ENCODE results near the gene SAMD11.

The SAMD11 gene

GRCh38 chr1:927748-928147 lies 4.0 kb downstream of the SAMD11 start:
- WGBS, 2 experiments (ENCODE audit: insufficient coverage in 2 of 2), result 86 to 90% methylated on average over 4 to 8 of the region's 10 CpGs
- Histone ChIP-seq H3K27ac (ENCODE audit: low read depth, low read length, severe bottlenecking) (no peak overlapping the region), H3K4me1 (ENCODE audit: control insufficient read depth, insufficient read depth, low read length, poor library complexity, severe bottlenecking) (peaks cover 11% of the 10 kb centered on the region)

DNA sequence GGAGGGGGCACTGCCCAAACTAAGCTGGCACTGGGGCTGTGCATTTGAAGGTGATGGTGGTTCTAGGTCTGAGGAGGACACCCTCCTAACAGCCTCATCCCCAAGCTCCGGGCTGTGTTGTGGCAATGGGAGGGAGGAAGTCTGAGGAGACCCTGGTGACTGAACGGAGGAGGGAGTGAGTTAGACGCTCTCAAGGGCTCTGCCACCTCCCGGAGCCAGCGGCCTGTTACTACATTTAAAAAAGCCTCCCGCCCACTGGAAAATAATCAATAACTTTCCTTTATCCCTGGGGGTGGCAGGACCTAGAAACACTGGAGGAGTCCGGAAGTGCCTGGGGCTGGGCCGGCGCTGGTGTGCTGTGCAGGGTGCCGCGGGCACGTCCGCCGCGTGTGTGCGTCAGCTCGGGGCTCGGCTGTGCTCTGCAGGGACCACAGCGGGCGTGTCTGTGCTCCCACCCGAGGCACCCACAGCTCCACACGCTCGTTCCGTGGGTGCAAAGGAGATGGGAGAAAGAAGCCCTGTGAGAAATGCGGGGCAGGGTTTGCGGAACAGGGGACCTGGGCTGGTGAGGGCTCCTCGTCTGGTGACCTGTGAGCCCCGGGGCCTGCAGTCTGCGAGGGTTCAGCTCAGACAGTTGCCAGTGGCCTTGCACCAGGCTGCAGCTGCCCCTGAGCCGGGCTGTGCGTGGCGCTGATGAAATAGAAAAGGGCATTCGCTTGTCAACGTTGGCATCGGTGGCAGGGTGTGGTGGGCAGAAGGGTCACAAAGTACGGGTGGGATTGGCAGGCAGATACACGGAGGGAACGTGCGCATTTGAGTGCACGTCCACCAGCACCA lies 5.3 kb downstream of the SAMD11 start:
- H3K4me3 ChIP-seq (ENCODE audit: extremely low read depth, insufficient read depth, low read length, poor library complexity, severe bottlenecking), result no peak overlapping the region
- WGBS, 2 experiments (ENCODE audit: insufficient coverage in 2 of 2), result 78 to 85% methylated on average over 35 to 37 of the region's 40 CpGs
- H3K36me3 ChIP-seq (ENCODE audit: control insufficient read depth, insufficient read depth, low read length), result peaks cover 10% of the 10 kb centered on the region
- H3K4me1 ChIP-seq (ENCODE audit: control insufficient read depth, insufficient read depth, low read length, poor library complexity, severe bottlenecking), result peaks cover 9% of the 10 kb centered on the region
- H3K27ac ChIP-seq (ENCODE audit: low read depth, low read length, severe bottlenecking), result no peak overlapping the region
- H3K9me3 ChIP-seq (ENCODE audit: control insufficient read depth, low read length), result no peaks in the 10 kb centered on the region

More at GRCh38 chr1:927748-928147, 4.0 kb downstream of the SAMD11 start:
- no peaks in the 10 kb centered on the region for H3K9me3 ChIP-seq (ENCODE audit: control insufficient read depth, low read length)
- peaks cover 10% of the 10 kb centered on the region for H3K36me3 ChIP-seq (ENCODE audit: control insufficient read depth, insufficient read depth, low read length)
- H3K4me3 ChIP-seq (ENCODE audit: extremely low read depth, insufficient read depth, low read length, poor library complexity, severe bottlenecking), result no peak overlapping the region

DNA sequence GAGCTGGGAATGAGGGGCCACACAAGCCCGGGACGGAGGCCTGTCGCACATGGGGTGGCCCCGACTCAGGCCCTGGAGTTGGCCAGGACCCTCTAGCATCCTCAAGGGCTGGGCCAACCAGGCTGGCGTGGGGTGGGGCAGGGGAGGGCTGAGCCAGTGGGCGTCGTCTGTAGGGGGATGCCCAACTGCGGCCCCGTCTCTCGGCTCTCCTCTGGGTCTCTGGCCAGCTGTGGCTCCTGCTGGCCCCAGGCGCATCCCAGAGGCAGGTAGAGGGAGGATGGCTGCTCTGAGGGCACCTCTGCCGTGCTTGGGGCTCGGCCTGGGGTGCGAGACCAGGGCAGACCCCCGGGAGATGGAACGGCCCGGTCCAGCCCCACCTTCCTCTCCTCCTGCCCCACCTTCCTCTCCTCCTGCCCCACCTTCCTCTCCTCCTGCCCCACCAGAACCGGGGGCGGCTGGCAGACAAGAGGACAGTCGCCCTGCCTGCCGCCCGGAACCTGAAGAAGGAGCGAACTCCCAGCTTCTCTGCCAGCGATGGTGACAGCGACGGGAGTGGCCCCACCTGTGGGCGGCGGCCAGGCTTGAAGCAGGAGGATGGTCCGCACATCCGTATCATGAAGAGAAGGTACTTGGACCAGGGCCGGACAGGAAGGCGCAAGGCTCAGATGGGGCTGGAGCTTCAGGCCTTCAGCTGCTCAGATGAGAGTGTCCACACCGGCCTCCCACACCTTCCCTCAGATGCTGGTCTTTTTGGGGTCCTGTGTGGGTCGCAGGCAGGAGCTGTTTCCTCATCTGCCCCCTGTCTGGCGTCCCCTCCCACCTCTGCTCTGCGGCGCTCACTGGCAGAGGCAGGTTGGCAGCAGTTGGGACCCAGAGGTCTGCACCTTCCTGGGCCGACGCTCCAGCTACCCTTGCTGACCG lies 6.2 kb downstream of the SAMD11 start:
- H3K4me1 ChIP-seq (ENCODE audit: control insufficient read depth, insufficient read depth, low read length, poor library complexity, severe bottlenecking), result peaks cover 10% of the 10 kb centered on the region
- 88 to 89% methylated on average over 28 to 34 of the region's 40 CpGs for WGBS, 2 experiments (ENCODE audit: insufficient coverage in 2 of 2)

DNA sequence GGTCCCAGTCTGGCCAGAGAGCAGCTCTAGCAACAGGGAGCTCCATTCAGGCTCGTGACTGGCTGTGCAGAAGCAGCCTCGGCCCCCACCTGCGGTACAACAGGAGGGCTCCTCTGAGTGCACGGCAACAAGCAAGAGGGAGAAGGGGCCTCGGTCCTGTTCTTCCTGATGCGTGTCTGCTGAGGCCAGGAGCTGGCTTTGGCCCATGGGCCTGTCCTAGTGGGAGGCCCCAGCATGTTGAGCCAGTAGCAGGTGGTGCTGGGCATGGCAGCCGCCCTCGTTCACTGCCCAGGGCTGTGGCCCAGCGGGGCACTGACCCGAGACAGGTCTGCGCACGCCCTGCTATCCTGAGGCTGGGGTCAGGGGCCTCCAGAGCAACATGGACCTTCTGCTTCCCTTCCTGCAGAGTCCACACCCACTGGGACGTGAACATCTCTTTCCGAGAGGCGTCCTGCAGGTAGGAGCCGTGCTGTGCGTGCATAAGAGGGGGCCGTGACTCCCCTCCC lies 7.0 kb downstream of the SAMD11 start:
- no peak overlapping the region for H3K4me3 ChIP-seq (ENCODE audit: extremely low read depth, insufficient read depth, low read length, poor library complexity, severe bottlenecking)
- peaks cover 10% of the 10 kb centered on the region for H3K36me3 ChIP-seq (ENCODE audit: control insufficient read depth, insufficient read depth, low read length)
- 70 to 76% methylated on average over 12 to 17 of the region's 18 CpGs for WGBS, 2 experiments (ENCODE audit: insufficient coverage in 2 of 2)
- no peak overlapping the region for H3K27ac ChIP-seq (ENCODE audit: low read depth, low read length, severe bottlenecking)
- H3K9me3 ChIP-seq (ENCODE audit: control insufficient read depth, low read length), result no peaks in the 10 kb centered on the region
- H3K4me1 ChIP-seq (ENCODE audit: control insufficient read depth, insufficient read depth, low read length, poor library complexity, severe bottlenecking), result peaks cover 17% of the 10 kb centered on the region

More for the DNA sequence above, 6.2 kb downstream of the SAMD11 start:
- H3K4me3 ChIP-seq (ENCODE audit: extremely low read depth, insufficient read depth, low read length, poor library complexity, severe bottlenecking), result no peak overlapping the region
- H3K27ac ChIP-seq (ENCODE audit: low read depth, low read length, severe bottlenecking), result no peak overlapping the region
- peaks cover 10% of the 10 kb centered on the region for H3K36me3 ChIP-seq (ENCODE audit: control insufficient read depth, insufficient read depth, low read length)
- H3K9me3 ChIP-seq (ENCODE audit: control insufficient read depth, low read length), result no peaks in the 10 kb centered on the region

DNA sequence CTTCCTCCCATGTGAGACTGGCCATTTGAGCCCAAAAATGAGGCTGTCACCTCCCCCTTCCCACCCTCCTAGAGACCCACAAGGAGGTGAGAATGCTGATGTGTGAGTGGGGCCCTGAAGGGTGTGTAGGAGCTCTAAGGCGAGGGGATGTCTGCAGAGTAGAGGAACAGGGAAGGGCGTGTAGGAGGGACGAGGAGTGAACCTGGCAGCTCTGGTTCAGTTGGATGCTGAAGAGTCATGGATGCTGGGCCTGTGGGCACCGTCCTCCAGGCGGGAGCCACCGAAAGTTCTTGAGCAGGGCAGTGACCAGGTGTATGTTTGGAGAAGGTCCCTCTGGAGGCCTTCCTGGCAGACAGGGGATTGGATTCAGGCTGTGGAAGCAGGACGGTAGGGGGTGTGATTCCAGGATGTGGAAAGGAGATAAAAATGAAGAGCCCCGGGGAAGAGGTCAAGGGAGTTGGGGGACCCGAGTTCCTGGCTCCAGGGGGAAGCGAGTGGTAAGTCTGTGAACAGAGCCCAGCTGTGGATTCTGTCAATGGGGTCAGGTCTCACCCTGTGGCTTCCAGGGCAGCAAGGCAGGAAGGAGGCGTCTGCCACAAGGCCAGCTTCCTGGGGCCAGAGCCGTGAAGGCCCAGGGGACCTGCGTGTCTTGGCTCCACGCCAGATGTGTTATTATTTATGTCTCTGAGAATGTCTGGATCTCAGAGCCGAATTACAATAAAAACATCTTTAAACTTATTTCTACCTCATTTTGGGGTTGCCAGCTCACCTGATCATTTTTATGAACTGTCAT lies 7.9 kb downstream of the SAMD11 start:
- H3K9me3 ChIP-seq (ENCODE audit: control insufficient read depth, low read length), result no peaks in the 10 kb centered on the region
- 63 to 69% methylated on average over 11 to 12 of the region's 15 CpGs for WGBS, 2 experiments (ENCODE audit: insufficient coverage in 2 of 2)
- H3K4me1 ChIP-seq (ENCODE audit: control insufficient read depth, insufficient read depth, low read length, poor library complexity, severe bottlenecking), result peaks cover 12% of the 10 kb centered on the region
- no peak overlapping the region for H3K27ac ChIP-seq (ENCODE audit: low read depth, low read length, severe bottlenecking)
- peaks cover 10% of the 10 kb centered on the region for H3K36me3 ChIP-seq (ENCODE audit: control insufficient read depth, insufficient read depth, low read length)
- no peak overlapping the region for H3K4me3 ChIP-seq (ENCODE audit: extremely low read depth, insufficient read depth, low read length, poor library complexity, severe bottlenecking)

DNA sequence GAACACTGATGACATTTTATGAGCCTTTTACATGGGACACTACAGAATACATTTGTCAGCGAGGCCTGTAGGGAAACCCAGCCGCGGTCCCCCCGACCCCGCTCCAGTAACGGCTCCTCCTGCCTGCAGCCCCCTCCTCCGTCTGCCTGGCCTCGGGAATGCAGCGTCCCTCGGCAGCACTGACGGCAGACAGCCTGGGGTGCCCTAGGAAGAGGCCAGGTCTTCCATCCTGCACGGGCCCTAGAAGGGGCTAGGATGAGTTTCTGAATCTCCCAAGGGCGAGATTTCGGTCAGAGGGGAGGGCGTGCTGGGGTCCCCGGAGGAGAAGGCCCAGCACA lies 8.4 kb downstream of the SAMD11 start:
- Histone ChIP-seq H3K27ac (ENCODE audit: low read depth, low read length, severe bottlenecking) (no peak overlapping the region), H3K4me3 (ENCODE audit: extremely low read depth, insufficient read depth, low read length, poor library complexity, severe bottlenecking) (no peak overlapping the region), H3K36me3 (ENCODE audit: control insufficient read depth, insufficient read depth, low read length) (peaks cover 10% of the 10 kb centered on the region), H3K9me3 (ENCODE audit: control insufficient read depth, low read length) (no peaks in the 10 kb centered on the region), H3K4me1 (ENCODE audit: control insufficient read depth, insufficient read depth, low read length, poor library complexity, severe bottlenecking) (peaks cover 12% of the 10 kb centered on the region)
- WGBS, 2 experiments (ENCODE audit: insufficient coverage in 2 of 2), result 53 to 59% methylated on average over 16 of the region's 16 CpGs

- 74 to 76% methylated on average over 19 to 22 of the region's 25 CpGs for WGBS, 2 experiments (ENCODE audit: insufficient coverage in 2 of 2)
- H3K4me3 ChIP-seq (ENCODE audit: extremely low read depth, insufficient read depth, low read length, poor library complexity, severe bottlenecking), result no peak overlapping the region
- no peak overlapping the region for H3K27ac ChIP-seq (ENCODE audit: low read depth, low read length, severe bottlenecking)
- H3K9me3 ChIP-seq (ENCODE audit: control insufficient read depth, low read length), result no peaks in the 10 kb centered on the region
- H3K4me1 ChIP-seq (ENCODE audit: control insufficient read depth, insufficient read depth, low read length, poor library complexity, severe bottlenecking), result peaks cover 12% of the 10 kb centered on the region
- H3K36me3 ChIP-seq (ENCODE audit: control insufficient read depth, insufficient read depth, low read length), result peaks cover 10% of the 10 kb centered on the region
These were observed 9.3 kb downstream of the SAMD11 start for GRCh38 chr1:932776-933602.

DNA sequence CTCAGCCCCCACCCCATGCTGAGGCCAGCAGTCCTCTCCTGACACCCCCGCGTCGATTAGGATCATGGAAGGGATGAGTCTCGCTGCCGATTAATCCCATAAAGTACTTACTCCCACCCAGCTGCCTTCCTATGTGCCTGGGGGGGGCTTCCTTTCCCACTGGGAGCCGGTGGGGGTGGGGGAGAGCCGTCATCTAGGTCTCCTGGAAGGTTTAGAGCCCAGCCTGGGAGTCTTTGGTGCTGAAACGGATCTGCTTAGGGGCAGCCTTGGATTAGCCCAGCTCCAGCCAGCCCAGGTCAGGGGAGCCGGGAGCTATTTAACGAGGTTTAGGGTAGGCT lies 9.8 kb downstream of the SAMD11 start:
- WGBS, 2 experiments (ENCODE audit: insufficient coverage in 2 of 2), result 7 to 8% methylated on average over 2 to 3 of the region's 10 CpGs
- H3K4me1 ChIP-seq (ENCODE audit: control insufficient read depth, insufficient read depth, low read length, poor library complexity, severe bottlenecking), result peaks cover 12% of the 10 kb centered on the region

DNA sequence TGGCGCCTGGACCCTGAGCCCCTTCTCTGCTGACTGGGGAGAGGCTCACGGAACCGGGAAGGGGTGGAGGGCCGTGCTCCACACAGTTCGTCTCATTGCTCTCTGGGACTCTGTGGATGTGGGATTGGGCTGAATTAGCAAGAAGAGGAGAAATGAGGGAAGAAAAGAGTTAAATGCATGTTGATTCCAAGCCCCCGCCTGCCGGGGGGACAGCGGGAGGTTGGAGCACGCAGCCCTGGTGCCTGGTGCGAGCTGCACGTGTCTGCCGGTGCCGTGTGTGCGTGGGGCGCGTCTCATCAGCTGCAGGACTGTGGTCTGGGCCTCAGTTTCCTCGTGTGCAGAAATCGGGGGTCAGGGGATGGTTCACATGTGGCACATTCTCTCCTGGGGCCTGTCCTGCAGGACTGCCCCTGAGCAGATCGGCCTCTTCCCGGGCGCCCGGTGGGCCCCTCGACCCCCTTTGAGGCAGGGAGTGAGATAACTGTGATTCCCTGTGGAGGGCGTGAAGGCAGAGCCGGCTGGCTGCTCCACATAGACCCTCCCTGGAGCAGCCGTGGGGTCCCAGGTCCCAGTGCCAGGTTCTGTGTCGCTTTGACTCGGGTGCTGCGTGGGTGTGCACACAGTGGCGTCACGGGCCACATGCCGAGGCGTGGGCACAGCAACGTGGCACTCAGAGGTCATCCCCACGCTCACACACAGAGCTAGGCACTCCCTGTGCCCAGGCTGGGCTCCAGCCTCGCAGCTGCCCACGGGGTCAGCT lies 11.4 kb downstream of the SAMD11 start:
- 18 to 21% methylated on average over 33 to 37 of the region's 37 CpGs for WGBS, 2 experiments (ENCODE audit: insufficient coverage in 2 of 2)

More for the DNA sequence above, 9.8 kb downstream of the SAMD11 start:
- no peak overlapping the region for H3K27ac ChIP-seq (ENCODE audit: low read depth, low read length, severe bottlenecking)
- no peaks in the 10 kb centered on the region for H3K9me3 ChIP-seq (ENCODE audit: control insufficient read depth, low read length)
- H3K36me3 ChIP-seq (ENCODE audit: control insufficient read depth, insufficient read depth, low read length), result peaks cover 10% of the 10 kb centered on the region
- H3K4me3 ChIP-seq (ENCODE audit: extremely low read depth, insufficient read depth, low read length, poor library complexity, severe bottlenecking), result no peak overlapping the region

More for the DNA sequence above, 11.4 kb downstream of the SAMD11 start:
- H3K4me1 ChIP-seq (ENCODE audit: control insufficient read depth, insufficient read depth, low read length, poor library complexity, severe bottlenecking), result peaks cover 24% of the 10 kb centered on the region
- no peak overlapping the region for H3K27ac ChIP-seq (ENCODE audit: low read depth, low read length, severe bottlenecking)
- H3K9me3 ChIP-seq (ENCODE audit: control insufficient read depth, low read length), result no peaks in the 10 kb centered on the region
- H3K4me3 ChIP-seq (ENCODE audit: extremely low read depth, insufficient read depth, low read length, poor library complexity, severe bottlenecking), result no peak overlapping the region
- peaks cover 7% of the 10 kb centered on the region for H3K36me3 ChIP-seq (ENCODE audit: control insufficient read depth, insufficient read depth, low read length)
